ENCODE measurements around the gene TANK.

DNA sequence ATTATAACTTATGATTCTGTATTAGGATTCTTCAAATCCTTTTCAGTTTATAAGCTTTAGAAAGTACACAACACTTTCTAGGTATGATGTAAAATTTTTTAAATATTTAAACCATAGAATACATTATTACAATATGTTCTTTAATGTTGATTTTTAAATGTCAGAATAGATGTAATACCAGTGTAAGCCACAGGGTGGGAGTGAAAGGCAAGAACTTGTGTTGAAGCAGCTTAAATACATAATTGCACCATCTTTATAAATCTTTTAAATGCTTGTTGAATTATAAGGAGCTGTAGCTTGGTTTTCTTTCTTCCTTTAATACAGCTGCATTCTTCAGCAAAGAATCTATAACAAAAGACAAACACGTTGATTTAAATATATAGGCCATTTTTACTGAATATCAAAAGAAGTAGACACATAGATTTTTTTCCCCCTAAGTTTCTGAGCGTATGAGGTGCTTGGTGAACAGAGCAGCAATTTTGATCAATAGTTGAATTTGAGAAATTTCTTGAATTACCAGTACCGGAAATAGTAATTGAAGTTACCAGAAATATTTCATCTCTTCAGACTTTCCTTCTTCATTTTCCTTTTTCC lies 63.0 kb downstream of the TANK start:
- TF ChIP-seq POLR2A (IDR thresholded peaks at IDR 0.05; ENCODE audit: low read depth, low read length) (no peak), TAF1 (IDR thresholded peaks at IDR 0.05; ENCODE audit: low read depth, low read length) (no peak)

Data from GM12891 (cell line).